A673 (cell line): ENCODE measurements around the gene PIMREG. TPM values are rescaled to one million over a fixed set of nuclear protein-coding genes. Genes with fewer than 3 reads are reported as not detected.

Experiments used
- BruUV-seq: library from RNA; stranded (reverse); fragments of 400-500 nt; replicated peaks from 2 replicates; lab custom pipeline; 2021; lab: Mats Ljungman, UMichigan
- CTCF ChIA-PET: fragments of 300-600 bp; sonication (Branson Sonifier 250); formaldehyde crosslinking; loops from one replicate; lab custom pipeline; 2022; ENCODE audit warnings: antibody characterized with exemption; lab: Charles Lee
- POLR2A ChIA-PET: fragments of 300-600 bp; sonication (Branson Sonifier 250); formaldehyde crosslinking; loops from one replicate; lab custom pipeline; 2022; ENCODE audit warnings: antibody characterized with exemption; ENCODE audit not compliant: low non-redundant PET; lab: Charles Lee
- DNase-seq: peaks from one replicate; pipeline ENCODE4 v3.0.0-alpha.2; 2015; ENCODE audit warnings: low spot score
- H3K27ac ChIP-seq: fragments of 200-600 bp; sonication (generic); 2 replicates; pipeline ENCODE4 v1.5.1; 2016; ENCODE audit warnings: mixed run types, low read depth, mild to moderate bottlenecking, mixed read lengths, antibody characterized with exemption, low read length; ENCODE audit not compliant: poor library complexity, severe bottlenecking
- H3K27me3 ChIP-seq: fragments of 200-600 bp; sonication (generic); replicated peaks from 2 replicates; pipeline ENCODE4 v1.6.1; 2017; ENCODE audit warnings: mixed run types, low read depth, mild to moderate bottlenecking, mixed read lengths, antibody characterized with exemption, low read length; ENCODE audit not compliant: insufficient read depth, poor library complexity
- H3K36me3 ChIP-seq: fragments of 200-600 bp; sonication (generic); 2 replicates; pipeline ENCODE4 v1.6.1; 2016; ENCODE audit warnings: mixed run types, mild to moderate bottlenecking, mixed read lengths, antibody characterized with exemption, low read length; ENCODE audit not compliant: insufficient read depth, poor library complexity, severe bottlenecking
- H3K4me1 ChIP-seq: fragments of 200-600 bp; sonication (generic); 2 replicates; pipeline ENCODE4 v1.6.1; 2017; ENCODE audit warnings: mixed run types, mild to moderate bottlenecking, mixed read lengths, antibody characterized with exemption, low read length; ENCODE audit not compliant: insufficient read depth, poor library complexity, severe bottlenecking
- H3K4me3 ChIP-seq: fragments of 200-600 bp; sonication (generic); 2 replicates; pipeline ENCODE4 v1.5.1; 2016; ENCODE audit warnings: low read depth, mixed run types, mild to moderate bottlenecking, mixed read lengths, low read length; ENCODE audit not compliant: poor library complexity, severe bottlenecking
- H3K9me3 ChIP-seq: fragments of 200-600 bp; sonication (generic); 2 replicates; pipeline ENCODE4 v1.6.1; 2016; ENCODE audit warnings: mixed run types, low read depth, mild to moderate bottlenecking, mixed read lengths, antibody characterized with exemption, low read length; ENCODE audit not compliant: poor library complexity, severe bottlenecking
- EZH2 ChIP-seq: fragments of 200-600 bp; sonication (generic); IDR thresholded peaks from 2 replicates; pipeline ENCODE4 v1.6.1; 2017; ENCODE audit warnings: borderline replicate concordance, low read depth, mild to moderate bottlenecking, mixed read lengths, antibody characterized with exemption, low read length; ENCODE audit not compliant: poor library complexity, severe bottlenecking
- intact Hi-C: fragments of 100-400 bp; cut with micrococcal nuclease; formaldehyde crosslinking; loops from one replicate; pipeline ENCODE4 v1.10.0; 2022; ENCODE audit not compliant: unreplicated experiment
- total RNA-seq: library from RNA; stranded (reverse); gene quantifications from 2 replicates; pipeline ENCODE4 v1.2.3, GENCODE V29; 2021
- TF ChIP-seq, protein P1 (sequence below): fragments of 300-800, 200-600 bp; sonication (generic); conservative IDR thresholded peaks from 2 replicates; pipeline ENCODE4 v1.5.1; 2017; ENCODE audit warnings: low read depth, mild to moderate bottlenecking, antibody characterized with exemption, low read length, moderate library complexity, mixed read lengths

Gene PIMREG
- total RNA-seq, 1 experiment from 2014 or later, result 90.5 TPM

DNA sequence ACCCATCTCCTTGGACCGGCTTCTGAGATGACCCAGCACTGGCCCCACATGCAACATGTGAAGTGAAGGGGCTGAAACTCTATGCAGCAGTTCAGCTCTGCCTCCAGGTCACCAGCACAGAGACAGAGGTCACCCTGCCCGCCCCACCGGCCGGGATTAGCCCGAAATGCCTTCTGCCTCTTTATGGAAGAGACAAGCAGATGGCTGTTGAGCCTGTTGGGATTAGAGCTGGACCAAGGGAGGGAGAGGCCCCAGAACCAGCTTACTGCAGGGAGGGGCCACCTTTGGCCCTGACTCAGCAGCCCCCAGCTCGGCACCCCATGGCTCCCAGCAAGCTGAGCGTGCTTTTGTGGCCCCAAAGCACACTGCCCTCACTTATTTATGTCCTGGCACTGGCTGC lies 15.0 kb upstream of the PIMREG start:
- Histone ChIP-seq H3K27me3 (no peaks in the 10 kb centered on the region), H3K36me3 (no peaks in the 10 kb centered on the region), H3K4me3 (no peak overlapping the region), H3K9me3 (no peaks in the 10 kb centered on the region), H3K27ac (no peak overlapping the region), H3K4me1 (no peaks in the 10 kb centered on the region)
- ChIA-PET CTCF (no interaction called here), POLR2A (no interaction called here)
- no TSS peak for BruUV-seq
- intact Hi-C loops, result no loop called here
- DNase-seq, result no peak
- TF ChIP-seq, protein P1, sequence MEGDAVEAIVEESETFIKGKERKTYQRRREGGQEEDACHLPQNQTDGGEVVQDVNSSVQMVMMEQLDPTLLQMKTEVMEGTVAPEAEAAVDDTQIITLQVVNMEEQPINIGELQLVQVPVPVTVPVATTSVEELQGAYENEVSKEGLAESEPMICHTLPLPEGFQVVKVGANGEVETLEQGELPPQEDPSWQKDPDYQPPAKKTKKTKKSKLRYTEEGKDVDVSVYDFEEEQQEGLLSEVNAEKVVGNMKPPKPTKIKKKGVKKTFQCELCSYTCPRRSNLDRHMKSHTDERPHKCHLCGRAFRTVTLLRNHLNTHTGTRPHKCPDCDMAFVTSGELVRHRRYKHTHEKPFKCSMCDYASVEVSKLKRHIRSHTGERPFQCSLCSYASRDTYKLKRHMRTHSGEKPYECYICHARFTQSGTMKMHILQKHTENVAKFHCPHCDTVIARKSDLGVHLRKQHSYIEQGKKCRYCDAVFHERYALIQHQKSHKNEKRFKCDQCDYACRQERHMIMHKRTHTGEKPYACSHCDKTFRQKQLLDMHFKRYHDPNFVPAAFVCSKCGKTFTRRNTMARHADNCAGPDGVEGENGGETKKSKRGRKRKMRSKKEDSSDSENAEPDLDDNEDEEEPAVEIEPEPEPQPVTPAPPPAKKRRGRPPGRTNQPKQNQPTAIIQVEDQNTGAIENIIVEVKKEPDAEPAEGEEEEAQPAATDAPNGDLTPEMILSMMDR, result no peak
- TF ChIP-seq EZH2, result no peak

DNA sequence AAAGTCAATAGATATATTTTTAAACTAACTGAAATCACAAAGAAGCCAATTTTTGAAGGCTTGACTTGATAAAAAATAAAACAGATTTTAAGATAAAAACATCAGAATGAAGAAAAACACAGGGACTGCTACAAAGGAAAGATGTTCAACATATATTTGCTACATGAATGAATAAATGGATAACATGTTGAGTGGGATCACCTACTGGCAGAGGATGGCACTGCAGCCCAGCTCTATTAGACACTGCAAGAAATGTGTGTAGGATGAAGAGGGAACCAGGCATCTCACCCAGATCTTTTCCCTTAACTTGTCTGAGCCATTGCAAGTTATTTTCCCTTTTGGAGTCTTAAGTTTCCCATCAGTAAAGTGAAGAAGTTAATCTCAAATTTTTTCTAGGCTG lies 13.5 kb upstream of the PIMREG start:
- TF ChIP-seq, protein P1, result peak; percentile 48; the same call in 1 of the 2 replicates
- TF ChIP-seq EZH2, result no peak

DNA sequence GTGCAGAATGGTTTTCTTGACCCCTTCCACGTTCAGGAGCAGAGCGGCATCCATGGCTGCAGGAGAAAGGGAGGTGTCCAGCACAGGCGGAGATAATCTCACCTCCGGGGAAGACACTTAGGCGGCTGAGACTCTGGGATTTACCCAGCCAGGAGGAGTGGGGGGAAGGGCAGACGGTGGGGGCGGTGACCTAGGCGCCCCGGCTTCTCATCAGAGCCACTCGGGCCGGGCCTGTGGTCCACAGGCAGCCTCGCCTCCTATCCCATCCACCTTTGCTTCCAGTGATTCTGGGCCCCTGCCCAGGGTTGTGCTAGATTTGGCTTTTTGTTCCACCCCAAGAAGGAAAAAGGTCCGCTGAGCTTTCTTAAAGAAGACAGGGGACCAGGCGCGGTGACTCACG lies 9.2 kb upstream of the PIMREG start, which contains the start of gene AIPL1:
Gene AIPL1, minus strand, starts transcription at position 71 of the 400 bp plus-strand sequence. Its CDS starts 17 bp downstream, at position 54.
- no peak for DNase-seq
- intact Hi-C loops, result loop anchor here (5.0 kb wide), 1 partner anchor 848 kb away; no protein-coding TSS in a partner anchor
- TF ChIP-seq, protein P1, result no peak
- TF ChIP-seq EZH2, result no peak
- H3K4me1 ChIP-seq, result no peaks in the 10 kb centered on the region
- POLR2A ChIA-PET, result no interaction called here
- CTCF ChIA-PET, result interaction anchor here (0.6 kb wide), 1 partner anchor 767 kb away, joined by 3 read pairs; no protein-coding TSS in a partner anchor
- H3K4me3 ChIP-seq, result no peak within 1 kb of the TSS
- H3K9me3 ChIP-seq, result no peaks in the 10 kb centered on the region
- no TSS peak for BruUV-seq
- no peak within 1 kb of the TSS for H3K27ac ChIP-seq
- H3K36me3 ChIP-seq, result no peaks in the 10 kb centered on the region
- H3K27me3 ChIP-seq, result peaks cover 4% of the 10 kb centered on the region

More for the DNA sequence above, 13.5 kb upstream of the PIMREG start:
- H3K9me3 ChIP-seq, result no peaks in the 10 kb centered on the region
- no peak overlapping the region for H3K4me3 ChIP-seq
- no peaks in the 10 kb centered on the region for H3K27me3 ChIP-seq
- H3K4me1 ChIP-seq, result no peaks in the 10 kb centered on the region
- H3K36me3 ChIP-seq, result no peaks in the 10 kb centered on the region
- ChIA-PET POLR2A (no interaction called here), CTCF (no interaction called here)
- no TSS peak for BruUV-seq
- no peak overlapping the region for H3K27ac ChIP-seq
- intact Hi-C loops, result no loop called here
- DNase-seq, result no peak
